K562 (cell line): Measurements from ENCODE around the gene ABHD8. TPM values are rescaled to one million over a fixed set of nuclear protein-coding genes. Genes with fewer than 3 reads are reported as not detected.

Experiments used
- COPS2 ChIP-seq: fragments of 450-650 bp; conservative IDR thresholded peaks from 2 replicates; pipeline ENCODE4 v1.6.1; 2016; ENCODE audit warnings: mild to moderate bottlenecking, moderate library complexity
- DEAF1 ChIP-seq: fragments of 450-650 bp; formaldehyde crosslinking; IDR thresholded peaks from 2 replicates; pipeline ENCODE4 v1.4.0; 2020; ENCODE audit warnings: mild to moderate bottlenecking, moderate library complexity
- EGR1 ChIP-seq: fragments of 450-650 bp; conservative IDR thresholded peaks from 2 replicates; pipeline ENCODE4 v1.6.1; 2017; ENCODE audit warnings: mild to moderate bottlenecking
- EHMT2 ChIP-seq: fragments of 450-650 bp; IDR thresholded peaks from 2 replicates; pipeline ENCODE4 v1.6.1; 2018; ENCODE audit warnings: antibody characterized with exemption
- ETV1 ChIP-seq: fragments of 450-650 bp; conservative IDR thresholded peaks from 2 replicates; pipeline ENCODE4 v1.6.1; 2016; ENCODE audit warnings: missing genetic modification characterization, control low read depth, low read depth, missing compliant biosample characterization
- GATAD2A ChIP-seq: fragments of 450-650 bp; IDR thresholded peaks from 2 replicates; pipeline ENCODE4 v1.6.1; 2017
- JUND ChIP-seq, 2 experiments: IDR thresholded peaks; 2 replicates in 1 of 2; 3 replicates in 1 of 2; pipeline ENCODE4 v1.6.1; 2011; ENCODE audit warnings: borderline replicate concordance in 2 of 2, low read depth in 2 of 2, low read length in 2 of 2, improper control_type of control experiment in 1 of 2, missing biosample characterization in 1 of 2, missing genetic modification characterization in 1 of 2, missing genetic modification reagents in 1 of 2
- NR2C2 ChIP-seq, 2 experiments: fragments of 200-800 bp in 1 of 2; sonication (Bioruptor generic) in 1 of 2; sonication (generic) in 1 of 2; formaldehyde crosslinking in 1 of 2; IDR thresholded peaks; 2 replicates each; pipeline versions ENCODE4 v1.6.1 to v1.8.0; 2016 to 2022; ENCODE audit warnings: mild to moderate bottlenecking in 1 of 2, missing compliant biosample characterization in 1 of 2, missing genetic modification characterization in 1 of 2, missing genetic modification reagents in 1 of 2
- RB1 ChIP-seq: fragments of 450-650 bp; IDR thresholded peaks from 2 replicates; pipeline ENCODE4 v1.6.1; 2017; ENCODE audit warnings: low read depth, mild to moderate bottlenecking
- RBFOX2 ChIP-seq: fragments of 200-400 bp; formaldehyde crosslinking; IDR thresholded peaks from 2 replicates; pipeline ENCODE4 v1.6.1; 2017; ENCODE audit warnings: low read depth, mild to moderate bottlenecking, low read length, moderate library complexity
- SIN3B ChIP-seq: fragments of 450-650 bp; IDR thresholded peaks from 2 replicates; pipeline ENCODE4 v1.6.1; 2017; ENCODE audit warnings: low read depth, mild to moderate bottlenecking, moderate library complexity
- TAF1 ChIP-seq: IDR thresholded peaks from 2 replicates; pipeline ENCODE4 v1.6.1; 2011; ENCODE audit warnings: mild to moderate bottlenecking, low read length, moderate library complexity; ENCODE audit not compliant: insufficient read depth, control insufficient read depth, severe bottlenecking; ENCODE audit errors: extremely low read depth
- TRIM25 ChIP-seq: fragments of 450-650 bp; IDR thresholded peaks from 2 replicates; pipeline ENCODE4 v1.7.0; 2016; ENCODE audit warnings: borderline replicate concordance
- ZC3H4 ChIP-seq: sonication (generic); formaldehyde crosslinking; IDR thresholded peaks from 2 replicates; pipeline ENCODE4 v1.9.0; 2021; ENCODE audit warnings: missing genetic modification reagents, borderline replicate concordance
- ZHX1 ChIP-seq: fragments of 150-350 bp; conservative IDR thresholded peaks from 2 replicates; pipeline ENCODE4 v1.6.1; 2014; ENCODE audit warnings: low read length
- ZNF134 ChIP-seq: fragments of 250-450 bp; sonication (Bioruptor Pico); conservative IDR thresholded peaks from 2 replicates; pipeline ENCODE4 v1.4.0; 2020
- ZNF668 ChIP-seq: fragments of 250-450 bp; sonication (Bioruptor Pico); IDR thresholded peaks from 2 replicates; pipeline ENCODE4 v1.8.0; 2022; ENCODE audit warnings: mild to moderate bottlenecking, inconsistent platforms
- ZNF77 ChIP-seq: fragments of 250-450 bp; sonication (Bioruptor Pico); IDR thresholded peaks from 2 replicates; pipeline ENCODE4 v1.5.0; 2020
- polyA plus RNA-seq, 8 experiments: library from polyadenylated mRNA; depleted of rRNA in 4 of 8; stranded (reverse) in 5 of 8; unstranded in 3 of 8; fragments of >200 nt; fragmentation: Nextera tagmentation in 2 of 8; fragmentation: Illumina TruSeq in 1 of 8; extraction: Ambion mirVana in 2 of 8; extraction: Trizol in 1 of 8; gene quantifications; 2 replicates each; pipeline versions ENCODE4 v1.2.1 to v1.2.3, GENCODE V29; 2011 to 2014; ENCODE audit warnings: inconsistent platforms in 1 of 8, missing spikeins in 1 of 8
- total RNA-seq, 7 experiments: library from RNA; depleted of rRNA in 6 of 7; stranded (reverse); fragments of >200 nt in 6 of 7; fragmentation: Illumina TruSeq in 2 of 7; extraction: Trizol in 2 of 7; gene quantifications; 2 replicates each; pipeline versions ENCODE4 v1.2.1 to v1.2.3, GENCODE V29; 2011 to 2021; ENCODE audit warnings: low replicate concordance in 1 of 7
- TF ChIP-seq, protein P1 (sequence below), 2 experiments: fragments of 450-650 bp in 1 of 2; sonication (generic) in 1 of 2; formaldehyde crosslinking in 1 of 2; IDR thresholded peaks in 1 of 2; conservative IDR thresholded peaks in 1 of 2; 2 replicates each; pipeline versions ENCODE4 v1.6.1 to v1.8.1; 2016 to 2023; ENCODE audit warnings: mild to moderate bottlenecking in 2 of 2, moderate library complexity in 2 of 2, inconsistent platforms in 1 of 2, missing genetic modification reagents in 1 of 2
- TF ChIP-seq, protein P2 (sequence below): sonication (generic); formaldehyde crosslinking; IDR thresholded peaks from 2 replicates; pipeline ENCODE4 v1.9.0; 2022; ENCODE audit warnings: mild to moderate bottlenecking, missing genetic modification reagents

Gene ABHD8
- total and polyA plus RNA-seq, 9 of the 15 experiments (the other 6 are each of a cell fraction or from before 2014, with no cell fraction given), result 0.04 to 6.6 (median 2.0) TPM; not detected in 1

DNA sequence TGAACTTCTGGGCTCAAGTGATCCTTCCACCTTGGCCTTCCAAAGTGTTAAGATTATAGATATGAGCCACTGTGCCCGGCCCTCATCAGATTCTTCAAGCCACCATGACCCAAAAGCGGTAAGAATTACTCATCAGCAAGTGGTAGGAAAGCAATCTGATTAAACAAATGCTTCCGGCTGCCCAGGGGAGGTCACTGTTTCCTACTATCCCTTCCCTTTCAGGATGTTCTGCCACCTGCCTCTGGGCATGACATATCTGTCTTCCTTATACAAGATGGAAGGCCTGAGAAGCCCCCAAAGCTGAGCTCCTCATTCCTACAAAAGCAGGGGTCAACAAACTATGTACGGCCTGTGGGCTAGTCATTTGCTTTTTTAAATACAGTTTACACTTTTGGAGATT, 7.0 kb downstream of the ABHD8 start (continued):
- TF ChIP-seq ZHX1 (no peak), COPS2 (no peak), GATAD2A (no peak), ZNF77 (no peak), ETV1 (tag) (0 out of 2 replicates have a peak, but pooled peaks have one; percentile 18), NR2C2 (CRISPR knock-in tag; IDR thresholded peaks at IDR 0.05) (no peak), NR2C2 (tag; IDR thresholded peaks at IDR 0.05) (peak; percentile 80), ZC3H4 (CRISPR knock-in tag) (no peak), TAF1 (no peak), JUND (IDR thresholded peaks at IDR 0.05; ENCODE audit: borderline replicate concordance, low read depth, low read length) (peak; percentile 63; the same call in 1 of the 2 replicates), JUND (tag; IDR thresholded peaks at IDR 0.05; ENCODE audit: borderline replicate concordance, low read depth, low read length) (no peak), RBFOX2 (no peak), EGR1 (no peak), RB1 (no peak), ZNF134 (CRISPR knock-in tag) (0 out of 2 replicates have a peak, but pooled peaks have one; percentile 7), EHMT2 (no peak), SIN3B (no peak), TRIM25 (no peak), ZNF668 (CRISPR knock-in tag) (no peak), DEAF1 (CRISPR knock-in tag) (no peak)
- TF ChIP-seq, protein P1, sequence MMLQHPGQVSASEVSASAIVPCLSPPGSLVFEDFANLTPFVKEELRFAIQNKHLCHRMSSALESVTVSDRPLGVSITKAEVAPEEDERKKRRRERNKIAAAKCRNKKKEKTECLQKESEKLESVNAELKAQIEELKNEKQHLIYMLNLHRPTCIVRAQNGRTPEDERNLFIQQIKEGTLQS (IDR thresholded peaks at IDR 0.05), result peak; percentile 57; the same call in 1 of the 2 replicates
- TF ChIP-seq, protein P1 (CRISPR knock-in tag; conservative IDR thresholded peaks at IDR 0.05), result no peak
- TF ChIP-seq, protein P2, sequence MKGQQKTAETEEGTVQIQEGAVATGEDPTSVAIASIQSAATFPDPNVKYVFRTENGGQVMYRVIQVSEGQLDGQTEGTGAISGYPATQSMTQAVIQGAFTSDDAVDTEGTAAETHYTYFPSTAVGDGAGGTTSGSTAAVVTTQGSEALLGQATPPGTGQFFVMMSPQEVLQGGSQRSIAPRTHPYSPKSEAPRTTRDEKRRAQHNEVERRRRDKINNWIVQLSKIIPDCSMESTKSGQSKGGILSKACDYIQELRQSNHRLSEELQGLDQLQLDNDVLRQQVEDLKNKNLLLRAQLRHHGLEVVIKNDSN (CRISPR knock-in tag), result no peak
